A549 (cell line): ENCODE measurements around the gene HSD3B2. TPM values are rescaled to one million over a fixed set of nuclear protein-coding genes. Genes with fewer than 3 reads are reported as not detected.

Experiments used
- ATAC-seq, 2 experiments: fragments of 200-7000 bp in 1 of 2; fragments of >200 bp in 1 of 2; cut with Nextera tagmentation in 1 of 2; cut with Tn5 transposase in 1 of 2; 3 replicates each; pipeline versions ENCODE4 v1.8.0 to v1.9.1; 2018 to 2020; ENCODE audit warnings: mild to moderate bottlenecking in 1 of 2, moderate library complexity in 1 of 2
- CTCF ChIA-PET: fragments of 300-600 bp; sonication (Branson Sonifier 250); formaldehyde crosslinking; extraction: SDS; loops from one replicate; lab custom pipeline; 2021; ENCODE audit warnings: antibody characterized with exemption, inconsistent platforms; lab: Yijun Ruan, JAX
- POLR2A ChIA-PET: fragments of 350-600 bp; formaldehyde crosslinking; extraction: SDS; loops from one replicate; lab custom pipeline; 2021; ENCODE audit warnings: antibody characterized with exemption, inconsistent platforms; lab: Yijun Ruan, JAX
- DNase-seq, 2 experiments: peaks; one replicate each; pipeline versions ENCODE4 v3.0.0 to v3.0.0-alpha.2; 2011 to 2016; ENCODE audit warnings: low read depth in 1 of 2, low spot score in 1 of 2
- FAIRE-seq: peaks from 2 replicates; lab custom pipeline; 2011; peaks lifted over from hg19 to GRCh38; lab: Jason Lieb, UNC
- H3K27ac ChIP-seq, 2 experiments: fragments of >200 bp; sonication (Bioruptor Twin); formaldehyde crosslinking; 3 replicates each; pipeline ENCODE4 v1.5.1; 2016 to 2017
- H3K4me1 ChIP-seq: fragments of >200 bp; sonication (Bioruptor Twin); formaldehyde crosslinking; 3 replicates; pipeline ENCODE4 v1.6.1; 2016
- H3K4me2 ChIP-seq: fragments of >200 bp; sonication (Bioruptor Twin); formaldehyde crosslinking; 3 replicates; pipeline ENCODE4 v1.6.1; 2016
- H3K4me3 ChIP-seq: fragments of >200 bp; sonication (Bioruptor Twin); formaldehyde crosslinking; 3 replicates; pipeline ENCODE4 v1.5.1; 2016
- H3K9me3 ChIP-seq: fragments of >200 bp; sonication (Bioruptor Twin); formaldehyde crosslinking; 3 replicates; pipeline ENCODE4 v1.6.1; 2016
- ATOH8 ChIP-seq: fragments of 250-450 bp; sonication (Bioruptor Pico); IDR thresholded peaks from 2 replicates; pipeline ENCODE4 v1.5.0; 2020; ENCODE audit warnings: low read depth, mild to moderate bottlenecking, moderate library complexity
- CBX8 ChIP-seq: fragments of 200-600 bp; sonication (generic); IDR thresholded peaks from 2 replicates; pipeline ENCODE4 v1.6.1; 2016
- CHD2 ChIP-seq: fragments of 150-350 bp; IDR thresholded peaks from 2 replicates; pipeline ENCODE4 v1.6.1; 2014; ENCODE audit warnings: low read length; ENCODE audit not compliant: partially characterized antibody
- CHD4 ChIP-seq: fragments of 200-600 bp; sonication (generic); IDR thresholded peaks from 2 replicates; pipeline ENCODE4 v1.6.1; 2016; ENCODE audit warnings: antibody characterized with exemption, mild to moderate bottlenecking, borderline replicate concordance
- CTCF ChIP-seq: fragments of >200 bp; sonication (Bioruptor Twin); formaldehyde crosslinking; IDR thresholded peaks from 3 replicates; pipeline ENCODE4 v1.5.1; 2016
- E2F6 ChIP-seq: IDR thresholded peaks from 2 replicates; pipeline ENCODE4 v1.6.1; 2012; ENCODE audit warnings: low read depth, borderline replicate concordance
- ELK1 ChIP-seq: fragments of 150-350 bp; IDR thresholded peaks from 2 replicates; pipeline ENCODE4 v1.6.1; 2014; ENCODE audit warnings: low read depth, mild to moderate bottlenecking, low read length
- FOSB ChIP-seq: fragments of 250-450 bp; sonication (Bioruptor Pico); IDR thresholded peaks from 2 replicates; pipeline ENCODE4 v1.5.0; 2020; ENCODE audit warnings: mild to moderate bottlenecking, moderate library complexity
- FOSL2 ChIP-seq, 2 experiments: fragments of 450-650 bp in 1 of 2; fragments of >200 bp in 1 of 2; sonication (Bioruptor Twin) in 1 of 2; formaldehyde crosslinking; IDR thresholded peaks; 2 replicates each; pipeline versions ENCODE4 v1.5.0 to v1.6.1; 2016 to 2020; ENCODE audit warnings: mild to moderate bottlenecking in 1 of 2, moderate library complexity in 1 of 2
- FOXS1 ChIP-seq: fragments of 250-450 bp; sonication (Bioruptor Pico); IDR thresholded peaks from 2 replicates; pipeline ENCODE4 v1.5.0; 2020; ENCODE audit warnings: mild to moderate bottlenecking, moderate library complexity
- HMGXB4 ChIP-seq: fragments of 250-450 bp; sonication (Bioruptor Pico); IDR thresholded peaks from 2 replicates; pipeline ENCODE4 v1.5.0; 2021; ENCODE audit warnings: mild to moderate bottlenecking, moderate library complexity, borderline replicate concordance
- MAZ ChIP-seq: fragments of 150-350 bp; IDR thresholded peaks from 2 replicates; pipeline ENCODE4 v1.6.1; 2014; ENCODE audit warnings: antibody characterized with exemption, low read depth, low read length, borderline replicate concordance
- MYC ChIP-seq: IDR thresholded peaks from 2 replicates; pipeline ENCODE4 v1.6.1; 2012; ENCODE audit warnings: mild to moderate bottlenecking, inconsistent platforms, low read length, improper control_type of control experiment, borderline replicate concordance
- NR3C1 ChIP-seq: fragments of >200 bp; sonication (Bioruptor Twin); formaldehyde crosslinking; IDR thresholded peaks from 3 replicates; pipeline ENCODE4 v1.6.1; 2017
- PBX3 ChIP-seq: IDR thresholded peaks from 2 replicates; pipeline ENCODE4 v1.6.1; 2012
- POLR2A ChIP-seq: IDR thresholded peaks from 2 replicates; pipeline ENCODE4 v1.6.1; 2012; ENCODE audit warnings: mild to moderate bottlenecking, low read length
- POLR2AphosphoS2 ChIP-seq: conservative IDR thresholded peaks from 2 replicates; pipeline ENCODE4 v1.6.1; 2012; ENCODE audit warnings: low read length, improper control_type of control experiment, inconsistent platforms
- RAD21 ChIP-seq, 2 experiments: fragments of >200 bp in 1 of 2; sonication (Bioruptor Twin) in 1 of 2; formaldehyde crosslinking in 1 of 2; IDR thresholded peaks in 1 of 2; conservative IDR thresholded peaks in 1 of 2; 2 replicates in 1 of 2; 3 replicates in 1 of 2; pipeline ENCODE4 v1.6.1; 2012 to 2018; ENCODE audit warnings: inconsistent platforms in 1 of 2
- RNF2 ChIP-seq: fragments of 200-600 bp; sonication (generic); IDR thresholded peaks from 2 replicates; pipeline ENCODE4 v1.6.1; 2016; ENCODE audit warnings: low read depth, mild to moderate bottlenecking, antibody characterized with exemption, moderate library complexity, borderline replicate concordance
- ZNF302 ChIP-seq: fragments of 250-450 bp; sonication (Bioruptor Pico); IDR thresholded peaks from 2 replicates; pipeline ENCODE4 v1.9.0; 2021; ENCODE audit warnings: inconsistent platforms, mild to moderate bottlenecking, moderate library complexity
- WGBS: methylation state at CpG from one replicate; pipeline ENCODE4 v1.1.6; 2017; ENCODE audit errors: missing lambda C conversion rate; 5-methylcytosine and 5-hydroxymethylcytosine counted together
- polyA plus RNA-seq, 4 experiments: library from polyadenylated mRNA; depleted of rRNA in 3 of 4; stranded (reverse); fragments of >200 nt; fragmentation: RNase III in 1 of 4; extraction: RNeasy Plus Mini Kit Qiagen cat#74134 plus additional on column Dnase treatment in 1 of 4; gene quantifications; 2 replicates in 3 of 4; 3 replicates in 1 of 4; pipeline ENCODE4 v1.2.3, GENCODE V29; 2011 to 2017

The HSD3B2 gene
- polyA plus RNA-seq, 2 of the 4 experiments (the other 2 are of a cell fraction) = not detected

- DNase-seq (no peak), ATAC-seq (no peak), FAIRE-seq (no peak)
- no peak overlapping the region for H3K4me2 ChIP-seq
- ChIA-PET CTCF (interaction anchor here (1.2 kb wide), 1 partner anchor 16 kb away, joined by 5 read pairs; no protein-coding TSS in a partner anchor), POLR2A (no interaction called here)
- no peaks in the 10 kb centered on the region for H3K4me1 ChIP-seq
- no peak overlapping the region for H3K4me3 ChIP-seq
- TF ChIP-seq PBX3 (no peak), CTCF (no peak), FOSB (no peak), POLR2AphosphoS2 (no peak), RAD21 (conservative IDR thresholded peaks at IDR 0.05 in 1 of 2, IDR thresholded peaks at IDR 0.05 in 1 of 2) (no peak), RNF2 (no peak), CHD4 (no peak), E2F6 (no peak), HMGXB4 (no peak), FOSL2 (IDR thresholded peaks at IDR 0.05) (no peak), FOSL2 (CRISPR knock-in tag; IDR thresholded peaks at IDR 0.05) (no peak), MYC (no peak), NR3C1 (no peak), ATOH8 (CRISPR knock-in tag) (no peak), ZNF302 (CRISPR knock-in tag) (no peak), FOXS1 (no peak), MAZ (no peak), ELK1 (no peak), CHD2 (no peak), POLR2A (no peak), CBX8 (no peak)
- no peaks in the 10 kb centered on the region for H3K9me3 ChIP-seq
- 21% methylated on average over 4 of the region's 4 CpGs for WGBS
- H3K27ac ChIP-seq = no peak overlapping the region
Measured at GRCh38 chr1:119467857-119468668, 53.1 kb downstream of the HSD3B2 start.
